Measurements from ENCODE around the gene TRIP11.

The TRIP11 gene

GRCh38 chr14:91953170-91953985 lies 86.5 kb downstream of the TRIP11 start:
- DNase-seq, result no peak

GRCh38 chr14:91947475-91948184 lies 92.2 kb downstream of the TRIP11 start, which contains the start of gene FBLN5:
Gene FBLN5 (minus strand): TSS chr14:91947694. CDS start chr14:91947229, 465 bp downstream.
- DNase-seq, result peak; percentile 2

GRCh38 chr14:91946622-91947474 lies 93.0 kb downstream of the TRIP11 start:
- no peak for DNase-seq

- DNase-seq, result no peak
Observed at GRCh38 chr14:91945751-91946621, 93.9 kb downstream of the TRIP11 start.

- DNase-seq, result no peak
Observed at GRCh38 chr14:91942946-91943345, 96.9 kb downstream of the TRIP11 start.

- no peak for DNase-seq
Observed at GRCh38 chr14:91942128-91942527, 97.7 kb downstream of the TRIP11 start.

GRCh38 chr14:91940209-91940608 lies 99.7 kb downstream of the TRIP11 start:
- no peak for DNase-seq

GRCh38 chr14:91935586-91935985 lies 104.3 kb downstream of the TRIP11 start:
- no peak for DNase-seq

- no peak for DNase-seq
Observed at GRCh38 chr14:91934554-91935285, 105.1 kb downstream of the TRIP11 start.

GRCh38 chr14:91931478-91932088 lies 108.3 kb downstream of the TRIP11 start:
- DNase-seq, result no peak

GRCh38 chr14:91929700-91930099 lies 110.2 kb downstream of the TRIP11 start:
- DNase-seq, result no peak

GRCh38 chr14:91927800-91928199 lies 112.1 kb downstream of the TRIP11 start:
- no peak for DNase-seq

GRCh38 chr14:91927191-91927590 lies 112.7 kb downstream of the TRIP11 start:
- DNase-seq, result no peak

GRCh38 chr14:91926131-91926890 lies 113.5 kb downstream of the TRIP11 start:
- DNase-seq, result no peak

GRCh38 chr14:91925727-91926121 lies 114.1 kb downstream of the TRIP11 start:
- no peak for DNase-seq

GRCh38 chr14:91925001-91925726 lies 114.7 kb downstream of the TRIP11 start:
- no peak for DNase-seq

GRCh38 chr14:91920526-91920925 lies 119.3 kb downstream of the TRIP11 start:
- DNase-seq, result no peak

GRCh38 chr14:91919814-91920213 lies 120.0 kb downstream of the TRIP11 start:
- DNase-seq, result no peak

GRCh38 chr14:91918186-91918883 lies 121.5 kb downstream of the TRIP11 start:
- no peak for DNase-seq

All from OCI-M1 (cell line).